OCI-LY7 (cell line): Measurements from ENCODE around the gene WIPF3.

Experiments
- CTCF ChIP-seq: fragments of 200-600 bp; sonication (generic); conservative IDR thresholded peaks from 2 replicates; pipeline ENCODE4 v1.5.1; 2014; ENCODE audit warnings: mild to moderate bottlenecking, antibody characterized with exemption, low read length, moderate library complexity, mixed read lengths
- EZH2phosphoT487 ChIP-seq: fragments of 200-600 bp; sonication (generic); IDR thresholded peaks from 2 replicates; pipeline ENCODE4 v1.6.1; 2018; ENCODE audit warnings: low read depth, borderline replicate concordance, mild to moderate bottlenecking, mixed run types, antibody characterized with exemption, low read length, moderate library complexity, mixed read lengths

DNA sequence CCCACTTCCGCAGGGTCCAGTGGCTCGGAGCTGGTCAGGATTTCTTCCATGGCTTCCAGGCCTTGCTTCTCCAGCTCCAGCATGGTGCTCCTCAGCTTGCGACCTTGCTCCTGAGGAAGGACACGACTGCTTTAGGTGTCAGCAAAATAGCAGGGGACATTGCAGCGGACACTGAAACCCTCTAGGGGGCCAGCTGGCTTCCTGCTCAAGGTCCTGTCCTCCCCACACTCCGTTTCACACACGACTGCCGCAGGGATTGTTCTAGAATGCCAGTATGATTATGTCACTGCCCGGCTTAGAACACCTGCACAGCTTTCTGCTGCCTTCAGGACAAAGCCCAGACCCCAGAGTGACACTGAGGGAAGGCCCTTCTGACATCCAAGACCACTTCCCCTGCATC is 117.7 kb downstream of the WIPF3 start:
- TF ChIP-seq CTCF (no peak), EZH2phosphoT487 (no peak)
